Subcutaneous abdominal adipose tissue (tissue), 5 donors: ENCODE results near the gene AGPS.

Source experiments
- H3K27ac ChIP-seq: one replicate; pipeline ENCODE4 v1.7.0; 2013; ENCODE audit warnings: low read depth, mild to moderate bottlenecking, inconsistent platforms, low read length, moderate library complexity
- H3K27me3 ChIP-seq, 5 donors: one replicate each; pipeline ENCODE4 v1.7.0; 2013; ENCODE audit warnings: low read length in 5 of 5, inconsistent platforms in 1 of 5; ENCODE audit not compliant: control insufficient read depth in 5 of 5, insufficient read depth in 4 of 5
- H3K36me3 ChIP-seq, 5 donors: one replicate each; pipeline ENCODE4 v1.7.0; 2013; ENCODE audit warnings: low read length in 5 of 5; ENCODE audit not compliant: control insufficient read depth in 5 of 5, insufficient read depth in 5 of 5
- H3K4me1 ChIP-seq, 5 donors: one replicate each; pipeline ENCODE4 v1.7.0; 2013; ENCODE audit warnings: low read length in 5 of 5, mild to moderate bottlenecking in 3 of 5, moderate library complexity in 1 of 5; ENCODE audit not compliant: control insufficient read depth in 5 of 5, insufficient read depth in 5 of 5
- H3K4me3 ChIP-seq, 5 donors: one replicate each; pipeline ENCODE4 v1.7.0; 2013; ENCODE audit warnings: low read length in 5 of 5, low read depth in 1 of 5
- H3K9ac ChIP-seq, 5 donors: one replicate each; pipeline ENCODE4 v1.7.0; 2013; ENCODE audit warnings: low read length in 5 of 5, mild to moderate bottlenecking in 4 of 5, moderate library complexity in 3 of 5
- H3K9me3 ChIP-seq, 5 donors: one replicate each; pipeline ENCODE4 v1.7.0; 2013; ENCODE audit warnings: low read length in 5 of 5; ENCODE audit not compliant: control insufficient read depth in 5 of 5
- donor health status: healthy.
- donor health status: healthy.
- donor health status: healthy.
- donor health status: healthy.
- donor health status: healthy.

Gene AGPS

GRCh38 chr2:177506505-177506904 is 113.9 kb downstream of the AGPS start:
- Histone ChIP-seq H3K27me3 (no peaks in the 10 kb centered on the region), H3K27ac (no peak overlapping the region), H3K9me3 (no peaks in the 10 kb centered on the region), H3K4me1 (no peaks in the 10 kb centered on the region), H3K9ac (no peak overlapping the region), H3K4me3 (no peak overlapping the region), H3K36me3 (peaks cover 4 to 23% (median 10%) of the 10 kb centered on the region in 5 donors)

GRCh38 chr2:177506998-177507397 is 114.4 kb downstream of the AGPS start:
- peaks cover 4 to 23% (median 10%) of the 10 kb centered on the region in 5 donors for H3K36me3 ChIP-seq
- no peaks in the 10 kb centered on the region for H3K9me3 ChIP-seq
- no peaks in the 10 kb centered on the region for H3K27me3 ChIP-seq
- H3K4me1 ChIP-seq = no peaks in the 10 kb centered on the region
- no peak overlapping the region for H3K4me3 ChIP-seq
- no peak overlapping the region for H3K9ac ChIP-seq
- H3K27ac ChIP-seq = no peak overlapping the region

GRCh38 chr2:177516824-177517544 is 124.4 kb downstream of the AGPS start:
- H3K4me3 ChIP-seq = no peak overlapping the region
- peaks cover 13 to 39% (median 19%) of the 10 kb centered on the region in 5 donors for H3K36me3 ChIP-seq
- H3K4me1 ChIP-seq = no peaks in the 10 kb centered on the region
- no peaks in the 10 kb centered on the region for H3K9me3 ChIP-seq
- no peaks in the 10 kb centered on the region for H3K27me3 ChIP-seq
- H3K27ac ChIP-seq = no peak overlapping the region
- no peak overlapping the region for H3K9ac ChIP-seq

GRCh38 chr2:177518754-177519153 is 126.2 kb downstream of the AGPS start:
- Histone ChIP-seq H3K4me3 (no peak overlapping the region), H3K27me3 (no peaks in the 10 kb centered on the region), H3K9me3 (no peaks in the 10 kb centered on the region), H3K9ac (no peak overlapping the region), H3K4me1 (no peaks in the 10 kb centered on the region), H3K27ac (no peak overlapping the region), H3K36me3 (peaks cover 10 to 44% (median 21%) of the 10 kb centered on the region in 5 donors)

GRCh38 chr2:177519534-177520115 is 127.1 kb downstream of the AGPS start:
- H3K36me3 ChIP-seq = peaks cover 2 to 46% (median 16%) of the 10 kb centered on the region in 5 donors
- H3K9me3 ChIP-seq = no peaks in the 10 kb centered on the region
- no peak overlapping the region for H3K4me3 ChIP-seq
- no peak overlapping the region for H3K27ac ChIP-seq
- no peak overlapping the region for H3K9ac ChIP-seq
- no peaks in the 10 kb centered on the region for H3K27me3 ChIP-seq
- H3K4me1 ChIP-seq = no peaks in the 10 kb centered on the region

GRCh38 chr2:177520324-177520723 is 127.8 kb downstream of the AGPS start:
- H3K27ac ChIP-seq = no peak overlapping the region
- H3K36me3 ChIP-seq = peaks cover 0 to 44% (median 13%) of the 10 kb centered on the region in 5 donors
- H3K4me1 ChIP-seq = no peaks in the 10 kb centered on the region
- no peak overlapping the region for H3K9ac ChIP-seq
- no peak overlapping the region for H3K4me3 ChIP-seq
- H3K27me3 ChIP-seq = no peaks in the 10 kb centered on the region
- H3K9me3 ChIP-seq = no peaks in the 10 kb centered on the region

- H3K4me3 ChIP-seq = no peak overlapping the region
- H3K9me3 ChIP-seq = no peaks in the 10 kb centered on the region
- H3K36me3 ChIP-seq = peaks cover 0 to 47% (median 13%) of the 10 kb centered on the region in 5 donors
- no peaks in the 10 kb centered on the region for H3K4me1 ChIP-seq
- no peaks in the 10 kb centered on the region for H3K27me3 ChIP-seq
- H3K27ac ChIP-seq = no peak overlapping the region
- no peak overlapping the region for H3K9ac ChIP-seq
Measured at GRCh38 chr2:177523781-177524180, 131.2 kb downstream of the AGPS start.

GRCh38 chr2:177525351-177525924 is 132.9 kb downstream of the AGPS start:
- H3K36me3 ChIP-seq = peaks cover 0 to 43% (median 13%) of the 10 kb centered on the region in 5 donors
- no peaks in the 10 kb centered on the region for H3K27me3 ChIP-seq
- no peak overlapping the region for H3K4me3 ChIP-seq
- peaks cover 0 to 5% (median 0%) of the 10 kb centered on the region in 5 donors for H3K4me1 ChIP-seq
- H3K9me3 ChIP-seq = no peaks in the 10 kb centered on the region
- H3K9ac ChIP-seq = no peak overlapping the region
- H3K27ac ChIP-seq = no peak overlapping the region

GRCh38 chr2:177528351-177528933 is 135.9 kb downstream of the AGPS start:
- Histone ChIP-seq H3K27me3 (no peaks in the 10 kb centered on the region), H3K27ac (no peak overlapping the region), H3K4me3 (no peak overlapping the region), H3K4me1 (peaks cover 0 to 5% (median 0%) of the 10 kb centered on the region in 5 donors), H3K9ac (no peak overlapping the region), H3K9me3 (no peaks in the 10 kb centered on the region), H3K36me3 (peaks cover 0 to 26% (median 4%) of the 10 kb centered on the region in 5 donors)

GRCh38 chr2:177529166-177529565 is 136.6 kb downstream of the AGPS start:
- H3K27me3 ChIP-seq = no peaks in the 10 kb centered on the region

More at GRCh38 chr2:177529166-177529565, 136.6 kb downstream of the AGPS start:
- Histone ChIP-seq H3K27ac (no peak overlapping the region), H3K36me3 (peaks cover 0 to 20% (median 2%) of the 10 kb centered on the region in 5 donors), H3K4me3 (no peak overlapping the region), H3K9ac (no peak overlapping the region), H3K9me3 (no peaks in the 10 kb centered on the region), H3K4me1 (peaks cover 0 to 5% (median 0%) of the 10 kb centered on the region in 5 donors)
